Prostate gland (tissue), 2 donors: ENCODE measurements around the gene JAK1.

Experiments
- CTCF ChIP-seq, 4 experiments: fragments of 200-600 bp in 2 of 4; fragments of 450-650 bp in 2 of 4; sonication (generic) in 2 of 4; IDR thresholded peaks; 1 replicate in 3 of 4; 2 replicates in 1 of 4; pipeline ENCODE4 v1.5.1; 2016 to 2019; ENCODE audit warnings: antibody characterized with exemption in 4 of 4, mild to moderate bottlenecking in 2 of 4, moderate library complexity in 2 of 4
- POLR2A ChIP-seq: fragments of 450-650 bp; IDR thresholded peaks from one replicate; pipeline ENCODE4 v1.6.1; 2016; ENCODE audit warnings: antibody characterized with exemption, mild to moderate bottlenecking
- POLR2AphosphoS5 ChIP-seq: sonication (generic); formaldehyde crosslinking; IDR thresholded peaks from one replicate; pipeline ENCODE4 v1.6.1; 2017; ENCODE audit warnings: antibody characterized with exemption

DNA sequence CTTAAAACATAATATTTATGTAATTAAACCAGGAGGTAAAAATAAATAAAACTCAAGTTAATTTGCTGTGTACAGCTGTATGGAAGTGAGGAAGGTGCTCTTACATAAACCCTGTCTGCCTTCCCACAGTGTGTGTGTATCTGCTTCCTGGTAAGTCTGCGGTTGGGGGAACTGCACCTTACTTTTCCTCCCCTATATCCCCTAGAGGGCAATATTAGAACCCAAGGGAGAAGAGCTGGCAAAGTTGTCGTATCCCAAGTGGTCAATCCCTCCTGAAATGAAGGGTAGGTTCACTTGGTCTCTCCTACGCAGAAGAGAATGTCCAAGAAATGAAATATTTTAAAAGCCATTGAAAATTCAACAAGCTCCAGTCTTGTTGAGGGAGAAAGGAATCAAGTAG is 17.8 kb upstream of the JAK1 start:
- TF ChIP-seq POLR2A (no peak), CTCF (IDR thresholded peaks at IDR 0.05) (no peak), POLR2AphosphoS5 (no peak)
